DND-41 (cell line): Measurements from ENCODE around the gene MTOR.
"Not testable (repeated sequence)": the region's sequence is repeated elsewhere in the genome, so short reads cannot be mapped to it uniquely, and the experiment has no call there.

ENCODE experiments used
- EZH2 ChIP-seq: IDR thresholded peaks from 3 replicates; pipeline ENCODE4 v1.6.1; 2012; ENCODE audit warnings: borderline replicate concordance, low read depth, mild to moderate bottlenecking, moderate library complexity, low read length, inconsistent platforms; ENCODE audit not compliant: severe bottlenecking
- TF ChIP-seq, protein P1 (sequence below): IDR thresholded peaks from 2 replicates; pipeline ENCODE4 v1.5.1; 2012; ENCODE audit warnings: borderline replicate concordance, low read length, moderate library complexity, mild to moderate bottlenecking; ENCODE audit not compliant: poor library complexity, severe bottlenecking; ENCODE audit errors: extremely low read depth

GRCh38 chr1:11267350-11268337 is 5.3 kb upstream of the MTOR start:
- TF ChIP-seq, protein P1, sequence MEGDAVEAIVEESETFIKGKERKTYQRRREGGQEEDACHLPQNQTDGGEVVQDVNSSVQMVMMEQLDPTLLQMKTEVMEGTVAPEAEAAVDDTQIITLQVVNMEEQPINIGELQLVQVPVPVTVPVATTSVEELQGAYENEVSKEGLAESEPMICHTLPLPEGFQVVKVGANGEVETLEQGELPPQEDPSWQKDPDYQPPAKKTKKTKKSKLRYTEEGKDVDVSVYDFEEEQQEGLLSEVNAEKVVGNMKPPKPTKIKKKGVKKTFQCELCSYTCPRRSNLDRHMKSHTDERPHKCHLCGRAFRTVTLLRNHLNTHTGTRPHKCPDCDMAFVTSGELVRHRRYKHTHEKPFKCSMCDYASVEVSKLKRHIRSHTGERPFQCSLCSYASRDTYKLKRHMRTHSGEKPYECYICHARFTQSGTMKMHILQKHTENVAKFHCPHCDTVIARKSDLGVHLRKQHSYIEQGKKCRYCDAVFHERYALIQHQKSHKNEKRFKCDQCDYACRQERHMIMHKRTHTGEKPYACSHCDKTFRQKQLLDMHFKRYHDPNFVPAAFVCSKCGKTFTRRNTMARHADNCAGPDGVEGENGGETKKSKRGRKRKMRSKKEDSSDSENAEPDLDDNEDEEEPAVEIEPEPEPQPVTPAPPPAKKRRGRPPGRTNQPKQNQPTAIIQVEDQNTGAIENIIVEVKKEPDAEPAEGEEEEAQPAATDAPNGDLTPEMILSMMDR, result not testable (repeated sequence)
- TF ChIP-seq EZH2, result not testable (repeated sequence)
